ENCODE data around the gene PITPNM2.

PITPNM2 gene

GRCh38 chr12:123167329-123167728, 16.4 kb upstream of the PITPNM2 start:
- Histone ChIP-seq H3K9me3 (ENCODE audit: insufficient read depth, low read depth, low read length) (no peaks in the 10 kb centered on the region), H3K4me3 (ENCODE audit: low read length, poor library complexity, severe bottlenecking) (no peak overlapping the region), H3K9me2 (replicated peaks; ENCODE audit: low read depth, low read length) (no peaks in the 10 kb centered on the region), H4K20me1 (ENCODE audit: insufficient read depth, low read length, poor library complexity, severe bottlenecking) (no peaks in the 10 kb centered on the region), H3K79me2 (ENCODE audit: insufficient read depth, low read length) (no peaks in the 10 kb centered on the region), H3K27me3 (ENCODE audit: insufficient read depth, low read length, poor library complexity, severe bottlenecking) (no peaks in the 10 kb centered on the region), H3F3A (ENCODE audit: low read depth) (no peaks in the 10 kb centered on the region), H3K4me2 (ENCODE audit: low read depth, low read length, poor library complexity, severe bottlenecking) (no peak overlapping the region), H3K4me1 (ENCODE audit: insufficient read depth, low read length, poor library complexity, severe bottlenecking) (no peaks in the 10 kb centered on the region), H3K9ac (ENCODE audit: low read depth, low read length, poor library complexity, severe bottlenecking) (no peak overlapping the region), H3K36me3 (ENCODE audit: insufficient read depth, low read length) (peaks cover 60% of the 10 kb centered on the region; the same call in 1 of the 2 replicates), H2AFZ (ENCODE audit: low read length) (no peak overlapping the region)
- TF ChIP-seq CTCF (conservative IDR thresholded peaks at IDR 0.05; ENCODE audit: low read length) (no peak), EZH2phosphoT487 (IDR thresholded peaks at IDR 0.05; ENCODE audit: borderline replicate concordance) (no peak)

GRCh38 chr12:123165537-123165936, 14.6 kb upstream of the PITPNM2 start:
- no peak overlapping the region for H3K4me3 ChIP-seq (ENCODE audit: low read length, poor library complexity, severe bottlenecking)
- TF ChIP-seq EZH2phosphoT487 (IDR thresholded peaks at IDR 0.05; ENCODE audit: borderline replicate concordance), result no peak
- TF ChIP-seq CTCF (conservative IDR thresholded peaks at IDR 0.05; ENCODE audit: low read length), result no peak
- H3F3A ChIP-seq (ENCODE audit: low read depth), result no peaks in the 10 kb centered on the region
- no peaks in the 10 kb centered on the region for H4K20me1 ChIP-seq (ENCODE audit: insufficient read depth, low read length, poor library complexity, severe bottlenecking)
- no peak overlapping the region for H2AFZ ChIP-seq (ENCODE audit: low read length)
- no peak overlapping the region for H3K4me2 ChIP-seq (ENCODE audit: low read depth, low read length, poor library complexity, severe bottlenecking)
- H3K9ac ChIP-seq (ENCODE audit: low read depth, low read length, poor library complexity, severe bottlenecking), result no peak overlapping the region
- H3K4me1 ChIP-seq (ENCODE audit: insufficient read depth, low read length, poor library complexity, severe bottlenecking), result no peaks in the 10 kb centered on the region
- no peaks in the 10 kb centered on the region for H3K79me2 ChIP-seq (ENCODE audit: insufficient read depth, low read length)
- no peaks in the 10 kb centered on the region for H3K27me3 ChIP-seq (ENCODE audit: insufficient read depth, low read length, poor library complexity, severe bottlenecking)
- no peaks in the 10 kb centered on the region for H3K9me3 ChIP-seq (ENCODE audit: insufficient read depth, low read depth, low read length)
- H3K9me2 ChIP-seq (replicated peaks; ENCODE audit: low read depth, low read length), result no peaks in the 10 kb centered on the region
- peaks cover 70% of the 10 kb centered on the region for H3K36me3 ChIP-seq (ENCODE audit: insufficient read depth, low read length)

- H3K4me1 ChIP-seq (ENCODE audit: insufficient read depth, low read length, poor library complexity, severe bottlenecking), result no peaks in the 10 kb centered on the region
- no peaks in the 10 kb centered on the region for H3K9me3 ChIP-seq (ENCODE audit: insufficient read depth, low read depth, low read length)
- no peaks in the 10 kb centered on the region for H3F3A ChIP-seq (ENCODE audit: low read depth)
- no peaks in the 10 kb centered on the region for H3K79me2 ChIP-seq (ENCODE audit: insufficient read depth, low read length)
- H3K36me3 ChIP-seq (ENCODE audit: insufficient read depth, low read length), result peaks cover 73% of the 10 kb centered on the region
- no peak for TF ChIP-seq EZH2phosphoT487 (IDR thresholded peaks at IDR 0.05; ENCODE audit: borderline replicate concordance)
- TF ChIP-seq CTCF (conservative IDR thresholded peaks at IDR 0.05; ENCODE audit: low read length), result no peak
- H2AFZ ChIP-seq (ENCODE audit: low read length), result no peak overlapping the region
- H3K9me2 ChIP-seq (replicated peaks; ENCODE audit: low read depth, low read length), result no peaks in the 10 kb centered on the region
- no peaks in the 10 kb centered on the region for H3K27me3 ChIP-seq (ENCODE audit: insufficient read depth, low read length, poor library complexity, severe bottlenecking)
- no peak overlapping the region for H3K4me3 ChIP-seq (ENCODE audit: low read length, poor library complexity, severe bottlenecking)
- H4K20me1 ChIP-seq (ENCODE audit: insufficient read depth, low read length, poor library complexity, severe bottlenecking), result no peaks in the 10 kb centered on the region
- no peak overlapping the region for H3K9ac ChIP-seq (ENCODE audit: low read depth, low read length, poor library complexity, severe bottlenecking)
- H3K4me2 ChIP-seq (ENCODE audit: low read depth, low read length, poor library complexity, severe bottlenecking), result no peak overlapping the region
These were observed 13.9 kb upstream of the PITPNM2 start for GRCh38 chr12:123164710-123165261.
